Lower leg skin (tissue), 4 donors: ENCODE measurements around the gene ZNF451. TPM values are rescaled to one million over a fixed set of nuclear protein-coding genes. Genes with fewer than 3 reads are reported as not detected.

Source experiments
- DNase-seq, 2 donors: peaks; one replicate each; pipeline ENCODE4 v3.0.0-alpha.2; 2019; ENCODE audit warnings: low spot score in 2 of 2
- H3K4me3 ChIP-seq: fragments of 200-600 bp; sonication (generic); 2 replicates; pipeline ENCODE4 v1.5.1; 2017; ENCODE audit warnings: mild to moderate bottlenecking, low read depth; ENCODE audit not compliant: poor library complexity, severe bottlenecking
- CTCF ChIP-seq, 3 donors: fragments of 450-650 bp; IDR thresholded peaks; one replicate each; pipeline ENCODE4 v1.5.1; 2016; ENCODE audit warnings: antibody characterized with exemption in 3 of 3, mild to moderate bottlenecking in 3 of 3, moderate library complexity in 2 of 3
- POLR2A ChIP-seq, 2 donors: fragments of 450-650 bp; IDR thresholded peaks; one replicate each; pipeline ENCODE4 v1.6.1; 2016 to 2017; ENCODE audit warnings: antibody characterized with exemption in 2 of 2, mild to moderate bottlenecking in 1 of 2, moderate library complexity in 1 of 2
- WGBS, 2 donors: methylation state at CpG; one replicate each; pipeline ENCODE4 v1.1.5; 2018; 5-methylcytosine and 5-hydroxymethylcytosine counted together
- intact Hi-C: fragments of 100-400 bp; cut with DNase I; formaldehyde crosslinking; loops from one replicate; pipeline ENCODE4 v1.15.0; 2023; ENCODE audit warnings: low total_unique reads
- total RNA-seq, 4 donors: library from RNA; depleted of rRNA; stranded (reverse); fragments of >200 nt; gene quantifications; one replicate each; pipeline ENCODE4 v1.1.0, GENCODE V29; 2016

Gene ZNF451
- total RNA-seq, 4 donors from 2014 or later = 36.8 to 68.9 (median 49.7) TPM

- intact Hi-C loops = no loop called here
Measured at GRCh38 chr6:57216235-57217101, 126.5 kb downstream of the ZNF451 start.

GRCh38 chr6:57217270-57217669 is 127.3 kb downstream of the ZNF451 start:
- 94 to 95% methylated on average over 11 of the region's 11 CpGs for WGBS, 2 donors
- no peak overlapping the region for H3K4me3 ChIP-seq
- TF ChIP-seq POLR2A (IDR thresholded peaks at IDR 0.05) (no peak), CTCF (IDR thresholded peaks at IDR 0.05) (no peak)
- intact Hi-C loops = no loop called here
- no peak for DNase-seq

More at GRCh38 chr6:57216235-57217101, 126.5 kb downstream of the ZNF451 start:
- TF ChIP-seq CTCF (IDR thresholded peaks at IDR 0.05) = no peak
- no peak for TF ChIP-seq POLR2A (IDR thresholded peaks at IDR 0.05)
- WGBS, 2 donors = 45 to 48% methylated on average over 7 of the region's 7 CpGs
- H3K4me3 ChIP-seq = no peak overlapping the region
- peak in 1 of 2 donors; percentile 31 for DNase-seq

Other genes with a start within 250 kb of the ZNF451 start
- under 1 TPM in 3 of 4 donors, not detected in 1; 0.27 to 0.58 (median 0.42) TPM for gene BEND6, start 135.1 kb upstream of the ZNF451 start, total RNA-seq
- gene KIAA1586, start 43.5 kb upstream of the ZNF451 start, total RNA-seq = 1 to 10 TPM; 2.2 to 5.1 (median 3.5) TPM
- 1 to 10 TPM in 2 of 4 donors, under 1 TPM in 2; 0.49 to 1.2 (median 1.0) TPM for gene BAG2, start 82.1 kb downstream of the ZNF451 start, total RNA-seq
- gene RAB23, start 132.1 kb downstream of the ZNF451 start, total RNA-seq = 1 to 10 TPM; 4.7 to 9.8 (median 6.9) TPM
- gene PRIM2, start 227.4 kb downstream of the ZNF451 start, total RNA-seq = 1 to 10 TPM; 6.4 to 9.7 (median 6.7) TPM